ENCODE data around the gene ZNF804B.

ZNF804B gene

GRCh38 chr7:88867158-88867557, 107.7 kb downstream of the ZNF804B start:
- DNase-seq (ENCODE audit: low spot score): no peak
- TF ChIP-seq CTCF (IDR thresholded peaks at IDR 0.05): no peak
- Histone ChIP-seq H3K4me3 (no peak overlapping the region), H3K27ac (no peak overlapping the region)

GRCh38 chr7:88868456-88868855, 109.0 kb downstream of the ZNF804B start:
- H3K27ac ChIP-seq: no peak overlapping the region
- no peak for DNase-seq (ENCODE audit: low spot score)
- no peak for TF ChIP-seq CTCF (IDR thresholded peaks at IDR 0.05)
- H3K4me3 ChIP-seq: no peak overlapping the region

GRCh38 chr7:88881136-88881535, 121.6 kb downstream of the ZNF804B start:
- H3K4me3 ChIP-seq: no peak overlapping the region
- no peak overlapping the region for H3K27ac ChIP-seq
- no peak for TF ChIP-seq CTCF (IDR thresholded peaks at IDR 0.05)
- DNase-seq (ENCODE audit: low spot score): no peak

- DNase-seq (ENCODE audit: low spot score): no peak
- Histone ChIP-seq H3K27ac (no peak overlapping the region), H3K4me3 (no peak overlapping the region)
- no peak for TF ChIP-seq CTCF (IDR thresholded peaks at IDR 0.05)
These were observed 125.6 kb downstream of the ZNF804B start for GRCh38 chr7:88885131-88885530.

- Histone ChIP-seq H3K4me3 (no peak overlapping the region), H3K27ac (no peak overlapping the region)
- TF ChIP-seq CTCF (IDR thresholded peaks at IDR 0.05): no peak
- DNase-seq (ENCODE audit: low spot score): no peak
These were observed 129.2 kb downstream of the ZNF804B start for GRCh38 chr7:88888684-88889083.

- no peak overlapping the region for H3K27ac ChIP-seq
- H3K4me3 ChIP-seq: no peak overlapping the region
- DNase-seq (ENCODE audit: low spot score): no peak
- TF ChIP-seq CTCF (IDR thresholded peaks at IDR 0.05): no peak
These were observed 151.0 kb downstream of the ZNF804B start for GRCh38 chr7:88910516-88910915.

GRCh38 chr7:88912852-88913251, 153.4 kb downstream of the ZNF804B start:
- no peak overlapping the region for H3K27ac ChIP-seq
- TF ChIP-seq CTCF (IDR thresholded peaks at IDR 0.05): no peak
- no peak overlapping the region for H3K4me3 ChIP-seq

More at GRCh38 chr7:88912852-88913251, 153.4 kb downstream of the ZNF804B start:
- DNase-seq (ENCODE audit: low spot score): no peak

Measured in coronary artery (tissue), 2 donors.